Upper lobe of left lung (tissue), 4 donors: ENCODE measurements around the gene EPM2A.

ENCODE experiments used
- EP300 ChIP-seq, 4 donors: sonication (generic); formaldehyde crosslinking; IDR thresholded peaks; one replicate each; pipeline ENCODE4 v1.5.1; 2017; ENCODE audit warnings: antibody characterized with exemption in 4 of 4, control low read depth in 2 of 4
- POLR2A ChIP-seq, 4 donors: fragments of 450-650 bp; IDR thresholded peaks; one replicate each; pipeline ENCODE4 v1.5.1; 2016 to 2017; ENCODE audit warnings: antibody characterized with exemption in 4 of 4, mild to moderate bottlenecking in 2 of 4
- POLR2AphosphoS5 ChIP-seq, 2 donors: sonication (generic); formaldehyde crosslinking; IDR thresholded peaks; one replicate each; pipeline ENCODE4 v1.5.1; 2017; ENCODE audit warnings: antibody characterized with exemption in 2 of 2
- TF ChIP-seq, protein P1 (sequence below), 6 experiments: fragments of 450-650 bp in 4 of 6; fragments of 200-600 bp in 2 of 6; sonication (generic) in 2 of 6; IDR thresholded peaks; one replicate each; pipeline ENCODE4 v1.5.1; 2016 to 2019; ENCODE audit warnings: antibody characterized with exemption in 6 of 6

DNA sequence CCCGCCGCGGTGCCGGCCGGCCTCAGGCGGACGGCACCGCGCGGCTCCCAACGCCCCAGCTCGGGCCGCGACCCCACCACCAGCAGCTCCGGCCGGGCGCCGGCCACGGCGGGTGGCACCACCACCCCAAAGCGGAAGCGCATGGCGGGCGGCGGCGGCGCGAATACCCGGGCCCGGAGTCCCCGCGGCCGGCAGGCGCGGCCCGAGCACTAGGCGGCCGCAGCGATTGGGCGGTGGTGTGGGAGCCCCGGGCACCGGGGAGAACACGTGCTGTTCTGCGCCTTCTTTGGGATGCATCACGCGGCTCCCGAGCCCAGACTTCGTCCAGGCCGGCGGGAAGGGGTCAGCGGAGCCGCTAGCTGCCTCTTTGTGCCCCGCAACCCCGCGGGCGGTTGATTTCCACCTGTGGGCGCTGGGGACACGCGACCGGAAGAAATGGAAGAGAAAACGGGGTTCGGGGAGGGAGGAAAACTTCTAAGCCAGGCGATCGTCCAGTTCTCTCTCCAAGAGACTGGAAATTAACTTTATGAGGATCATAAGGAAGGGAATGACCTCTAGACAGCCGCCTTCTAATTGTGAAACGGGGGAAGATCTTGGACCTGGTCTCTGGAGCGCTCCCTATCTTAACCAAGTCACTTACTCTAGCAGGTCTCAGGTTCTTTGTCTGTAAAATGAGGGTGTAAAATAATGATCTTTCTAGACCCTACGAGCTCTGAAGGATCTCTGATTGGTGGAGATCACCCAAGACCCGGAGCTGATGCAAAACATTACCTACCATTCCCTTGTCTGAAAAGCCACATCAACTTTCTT lies at the start of gene EPM2A:
- TF ChIP-seq, protein P1, sequence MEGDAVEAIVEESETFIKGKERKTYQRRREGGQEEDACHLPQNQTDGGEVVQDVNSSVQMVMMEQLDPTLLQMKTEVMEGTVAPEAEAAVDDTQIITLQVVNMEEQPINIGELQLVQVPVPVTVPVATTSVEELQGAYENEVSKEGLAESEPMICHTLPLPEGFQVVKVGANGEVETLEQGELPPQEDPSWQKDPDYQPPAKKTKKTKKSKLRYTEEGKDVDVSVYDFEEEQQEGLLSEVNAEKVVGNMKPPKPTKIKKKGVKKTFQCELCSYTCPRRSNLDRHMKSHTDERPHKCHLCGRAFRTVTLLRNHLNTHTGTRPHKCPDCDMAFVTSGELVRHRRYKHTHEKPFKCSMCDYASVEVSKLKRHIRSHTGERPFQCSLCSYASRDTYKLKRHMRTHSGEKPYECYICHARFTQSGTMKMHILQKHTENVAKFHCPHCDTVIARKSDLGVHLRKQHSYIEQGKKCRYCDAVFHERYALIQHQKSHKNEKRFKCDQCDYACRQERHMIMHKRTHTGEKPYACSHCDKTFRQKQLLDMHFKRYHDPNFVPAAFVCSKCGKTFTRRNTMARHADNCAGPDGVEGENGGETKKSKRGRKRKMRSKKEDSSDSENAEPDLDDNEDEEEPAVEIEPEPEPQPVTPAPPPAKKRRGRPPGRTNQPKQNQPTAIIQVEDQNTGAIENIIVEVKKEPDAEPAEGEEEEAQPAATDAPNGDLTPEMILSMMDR (IDR thresholded peaks at IDR 0.05), result peak in 3 of 6 experiments; percentile 2 to 45 (median 39)
- TF ChIP-seq POLR2A (IDR thresholded peaks at IDR 0.05), result peak in 2 of 4 donors; percentile 56 to 74
- TF ChIP-seq POLR2AphosphoS5 (IDR thresholded peaks at IDR 0.05), result peak; percentile 38 to 79
- no peak for TF ChIP-seq EP300 (IDR thresholded peaks at IDR 0.05)
